Erythroblast (primary cell): Measurements from ENCODE around the gene LHX1.
A peak's percentile ranks its signal among the peaks of the same experiment; 100 is the strongest.

ENCODE experiments used
- DNase-seq, 2 experiments: peaks; one replicate each; lab custom pipeline; 2025; lab: John Stamatoyannopoulos, UW
- GATA1 ChIP-seq: IDR thresholded peaks from 2 replicates; pipeline ENCODE4 v1.6.1; 2011; ENCODE audit warnings: low read depth, mild to moderate bottlenecking, control low read depth, low read length, moderate library complexity
- POLR2A ChIP-seq: IDR thresholded peaks from 2 replicates; pipeline ENCODE4 v1.6.1; 2011; ENCODE audit warnings: mild to moderate bottlenecking, low read length

LHX1 gene

DNA sequence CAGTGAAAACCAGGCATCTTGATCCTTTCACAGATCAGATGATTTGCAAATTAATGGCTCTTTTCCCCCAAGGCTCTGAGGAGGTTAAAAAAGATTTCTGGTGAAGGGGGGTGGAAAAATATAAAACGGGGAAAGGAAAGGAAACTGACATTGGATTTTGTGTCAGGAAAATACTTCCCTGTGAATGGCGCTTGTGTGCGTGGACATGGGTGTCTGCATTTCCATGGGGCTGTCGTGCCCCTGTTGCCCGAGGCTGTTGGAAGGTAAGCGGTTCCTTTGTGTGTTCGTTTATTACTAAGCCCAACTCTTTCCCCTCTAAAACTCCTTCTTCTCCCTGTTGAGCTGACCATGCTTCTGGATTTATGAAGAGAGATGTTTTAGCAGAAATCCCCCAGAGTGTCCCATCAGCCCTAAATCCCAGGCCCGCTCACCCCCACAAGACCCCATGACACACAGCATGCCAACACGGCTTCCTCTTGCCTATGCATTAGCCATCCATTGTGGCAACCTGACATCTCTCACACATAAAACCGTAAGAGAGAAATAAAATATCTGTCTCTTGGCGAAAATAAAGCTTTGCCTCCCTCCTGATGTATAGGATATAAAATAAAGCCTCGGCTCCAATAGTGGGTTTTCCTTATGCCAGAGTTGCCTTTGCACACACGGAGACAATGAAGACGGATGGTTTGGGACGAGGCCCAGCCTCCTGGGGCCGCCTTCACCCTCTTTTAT lies 7.3 kb upstream of the LHX1 start:
- no peak for TF ChIP-seq POLR2A
- no peak for TF ChIP-seq GATA1
- no peak for DNase-seq

DNA sequence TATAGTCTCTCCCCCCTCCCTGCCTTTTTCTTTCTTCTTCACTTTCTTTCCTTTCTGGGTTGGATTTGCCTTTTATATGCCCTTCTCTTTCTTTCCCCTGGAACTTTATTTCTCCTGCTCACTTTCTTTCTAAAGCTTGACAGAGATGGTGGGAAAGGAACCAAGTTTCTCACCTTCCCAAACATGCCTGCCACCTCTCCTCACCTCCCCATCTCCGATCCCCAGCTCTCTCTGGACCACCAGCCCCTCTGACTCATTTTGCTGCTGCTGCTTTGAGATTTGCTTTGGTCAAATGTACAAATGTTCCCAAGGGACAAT lies 6.7 kb upstream of the LHX1 start:
- TF ChIP-seq GATA1 (no peak), POLR2A (no peak)

GRCh38 chr17:36931096-36931696 lies 6.1 kb upstream of the LHX1 start:
- no peak for DNase-seq
- no peak for TF ChIP-seq GATA1
- TF ChIP-seq POLR2A: no peak

More for the DNA sequence above, 6.7 kb upstream of the LHX1 start:
- DNase-seq: no peak

- no peak for TF ChIP-seq GATA1
- TF ChIP-seq POLR2A: no peak
- DNase-seq: no peak
Measured at GRCh38 chr17:36931697-36932382, 5.4 kb upstream of the LHX1 start.

- TF ChIP-seq POLR2A (no peak), GATA1 (no peak)
- no peak for DNase-seq
Measured at GRCh38 chr17:36932383-36932693, 4.9 kb upstream of the LHX1 start.

- peak in 1 of 2 experiments; percentile 14 for DNase-seq
Measured at GRCh38 chr17:36932694-36933511, 4.4 kb upstream of the LHX1 start.

DNA sequence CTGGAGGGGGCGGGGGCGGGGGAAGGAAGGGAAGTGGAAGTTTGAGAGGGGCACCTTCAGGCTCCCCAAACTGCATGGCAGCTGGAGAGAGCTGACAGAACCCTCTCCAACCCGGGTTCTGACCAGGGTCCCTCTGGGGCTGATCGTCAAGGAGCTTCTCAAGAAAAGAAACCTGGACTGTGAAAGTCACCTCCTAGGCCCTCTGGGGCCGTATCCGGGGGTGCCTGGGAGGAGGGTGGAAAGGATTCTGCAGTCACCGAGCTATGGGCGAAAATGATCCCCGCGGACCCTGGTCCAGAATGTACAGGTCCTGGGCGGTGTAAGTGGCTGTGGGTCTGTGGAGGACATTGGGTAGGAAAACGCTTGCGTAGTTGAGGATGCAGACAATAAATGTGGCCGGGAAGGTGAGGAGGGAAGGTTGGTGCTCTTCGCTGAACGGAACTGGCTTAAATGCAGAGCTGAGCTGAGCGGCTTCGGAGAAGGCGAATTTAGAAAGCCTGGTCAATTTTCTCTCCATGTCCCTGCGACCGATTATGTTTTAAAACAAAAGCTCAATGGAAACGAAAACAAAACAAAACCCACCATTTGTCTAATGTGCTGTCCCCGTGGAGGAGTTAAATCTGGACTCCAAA lies 3.6 kb upstream of the LHX1 start:
- TF ChIP-seq GATA1: no peak
- no peak for TF ChIP-seq POLR2A
- no peak for DNase-seq

More at GRCh38 chr17:36932694-36933511, 4.4 kb upstream of the LHX1 start:
- no peak for TF ChIP-seq POLR2A
- TF ChIP-seq GATA1: no peak

- DNase-seq: no peak
- TF ChIP-seq GATA1: no peak
- TF ChIP-seq POLR2A: no peak
Measured at GRCh38 chr17:36934144-36934691, 3.1 kb upstream of the LHX1 start.

DNA sequence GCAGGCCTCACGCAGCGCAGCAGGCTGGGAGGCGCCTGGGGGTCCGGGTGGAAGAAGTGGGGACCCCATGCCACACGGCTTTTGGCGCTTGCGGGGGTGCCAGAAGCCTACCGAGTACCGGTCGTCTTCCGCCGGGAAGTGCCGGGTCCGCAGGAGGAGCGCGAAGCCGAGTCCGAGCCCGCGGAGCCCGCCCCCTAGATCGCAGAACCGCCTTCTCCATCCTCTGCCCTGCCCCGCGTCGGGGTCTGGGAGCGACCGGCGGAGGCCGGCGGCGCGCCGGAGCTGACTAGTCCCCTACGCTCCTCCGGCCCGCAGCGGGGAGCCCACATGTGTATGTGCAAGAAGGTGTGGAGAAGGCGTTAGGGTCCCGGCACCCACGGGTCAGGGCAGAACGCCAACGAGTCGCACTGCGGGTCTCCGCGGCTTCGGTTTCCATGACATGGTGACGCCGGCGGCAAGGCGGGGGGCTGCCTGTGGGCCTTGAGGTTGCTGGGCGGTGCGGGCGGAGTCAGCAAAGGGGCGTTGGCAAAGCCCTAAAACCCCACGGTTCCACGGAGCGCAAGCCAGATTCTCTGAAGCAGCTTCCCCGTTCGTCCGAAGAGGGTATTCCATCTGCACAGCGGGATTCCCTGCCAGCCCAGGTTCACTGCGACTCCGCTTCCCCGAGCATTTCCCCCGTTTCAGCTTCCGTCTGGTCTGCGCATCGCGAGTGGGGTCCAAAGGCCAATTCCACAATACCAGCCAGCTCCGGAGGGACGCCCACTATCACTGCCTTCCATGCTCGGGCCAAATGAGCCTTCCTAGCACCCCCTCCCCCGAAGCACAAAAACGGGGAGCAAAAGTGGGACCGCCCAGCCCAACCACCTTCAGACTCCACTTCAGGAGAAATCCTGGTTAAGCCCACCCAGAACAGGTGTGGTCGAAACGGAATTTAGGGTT lies 2.3 kb upstream of the LHX1 start:
- peak; percentile 14 to 38 for DNase-seq
- TF ChIP-seq POLR2A (no peak), GATA1 (no peak)

DNA sequence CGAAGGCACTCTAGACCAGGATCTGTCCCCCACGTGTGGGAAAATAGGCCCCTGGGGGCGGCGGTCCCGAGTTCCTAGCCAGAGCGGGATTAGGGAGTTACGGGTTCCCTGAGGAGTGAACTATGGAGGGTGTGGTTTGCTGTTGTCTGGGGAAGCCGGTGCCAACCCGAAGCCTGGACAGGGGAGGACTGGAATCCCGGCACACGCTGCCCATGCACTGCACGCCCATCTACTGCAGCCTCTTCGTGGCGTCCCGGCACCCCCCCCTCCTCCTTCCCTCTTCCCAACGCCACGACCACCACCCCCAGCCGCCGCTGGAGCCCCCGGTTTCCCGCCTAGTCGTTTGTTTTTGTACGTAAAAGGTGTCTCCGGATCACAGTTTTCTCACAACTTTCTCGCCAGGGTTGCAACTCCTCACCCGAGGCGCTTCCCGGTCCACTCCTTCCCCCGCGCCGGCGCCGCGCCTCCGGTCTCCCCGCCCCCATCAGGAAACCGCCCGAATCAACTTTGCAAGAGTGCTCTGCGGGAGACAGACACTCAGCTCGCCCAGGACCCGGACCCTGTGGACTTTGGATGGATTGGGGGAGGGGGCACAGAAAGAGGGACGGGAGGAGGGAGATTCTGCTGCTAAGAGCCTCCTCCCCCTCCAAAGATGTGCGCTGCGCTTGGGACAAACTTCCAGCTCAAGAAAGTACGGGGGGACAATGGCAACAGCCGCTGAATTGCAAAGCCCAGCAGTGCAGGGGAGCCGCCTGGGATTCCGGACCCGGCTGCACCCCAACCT lies 1.4 kb upstream of the LHX1 start:
- no peak for DNase-seq
- no peak for TF ChIP-seq POLR2A

- no peak for DNase-seq
- no peak for TF ChIP-seq GATA1
- no peak for TF ChIP-seq POLR2A
Measured at GRCh38 chr17:36936455-36937000, 747 bp upstream of the LHX1 start.
